ENCODE results near the gene FOXL3.

GRCh38 chr7:298743-299142 is 8.8 kb downstream of the FOXL3 start:
- no peak for TF ChIP-seq CTCF (IDR thresholded peaks at IDR 0.05; ENCODE audit: insufficient read depth, low read length, poor library complexity, severe bottlenecking)
- no peak for TF ChIP-seq EZH2phosphoT487 (conservative IDR thresholded peaks at IDR 0.05; ENCODE audit: low read length)

Data from SU-DHL-6 (cell line).